LNCaP clone FGC (cell line): ENCODE results near the gene LRRTM4.

Source experiments
- DNase-seq: peaks from one replicate; pipeline ENCODE4 v3.0.0-alpha.2; 2011; ENCODE audit warnings: low read depth
- H3K4me3 ChIP-seq: 2 replicates; pipeline ENCODE4 v1.5.1; 2011; ENCODE audit warnings: mild to moderate bottlenecking, low read depth, low read length, control low read depth
- CTCF ChIP-seq: IDR thresholded peaks from 2 replicates; pipeline ENCODE4 v1.5.1; 2012; ENCODE audit warnings: mild to moderate bottlenecking; ENCODE audit not compliant: control insufficient read depth, insufficient read depth; ENCODE audit errors: extremely low read depth

The LRRTM4 gene

DNA sequence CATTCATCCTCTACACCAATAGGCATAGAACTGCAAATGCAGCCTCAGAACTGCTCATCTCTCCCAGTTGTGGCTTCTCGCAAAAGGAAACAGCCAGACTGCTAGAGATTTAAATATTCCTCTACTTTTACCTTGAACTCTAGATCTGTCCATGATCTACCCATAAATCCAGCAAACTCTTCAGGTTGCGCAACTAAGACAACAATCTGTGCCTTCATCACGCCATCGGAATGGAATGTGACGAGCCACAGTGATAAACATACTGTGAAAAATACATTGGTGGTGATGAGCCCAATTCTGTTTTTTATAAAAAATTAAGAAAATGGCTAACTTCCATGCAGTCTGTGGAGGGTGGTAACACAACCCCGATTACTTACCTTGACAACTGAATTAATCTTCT lies 626.7 kb downstream of the LRRTM4 start:
- H3K4me3 ChIP-seq, result no peak overlapping the region
- DNase-seq, result no peak
- no peak for TF ChIP-seq CTCF

DNA sequence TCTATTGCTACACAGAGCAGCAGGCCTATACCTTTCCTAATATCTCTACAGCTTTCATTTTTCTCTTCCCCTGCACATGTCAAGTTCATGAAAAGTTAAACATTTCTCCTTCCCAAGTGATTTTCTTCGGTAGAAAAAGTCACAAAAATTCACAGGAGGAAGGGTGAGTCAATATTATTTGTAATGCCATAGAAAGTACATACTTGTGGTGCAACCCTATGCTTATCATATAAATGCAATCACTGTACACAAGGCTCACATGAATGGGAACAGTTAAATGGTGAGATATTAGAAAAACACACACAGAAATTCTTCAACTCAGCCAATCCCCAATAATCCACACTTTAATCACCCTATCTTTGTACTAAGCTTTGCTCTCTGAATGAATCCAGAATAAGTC lies 651.6 kb downstream of the LRRTM4 start:
- H3K4me3 ChIP-seq, result no peak overlapping the region
- TF ChIP-seq CTCF, result no peak
- no peak for DNase-seq

GRCh38 chr2:76870011-76870410 lies 652.2 kb downstream of the LRRTM4 start:
- TF ChIP-seq CTCF, result no peak
- no peak overlapping the region for H3K4me3 ChIP-seq
- no peak for DNase-seq

DNA sequence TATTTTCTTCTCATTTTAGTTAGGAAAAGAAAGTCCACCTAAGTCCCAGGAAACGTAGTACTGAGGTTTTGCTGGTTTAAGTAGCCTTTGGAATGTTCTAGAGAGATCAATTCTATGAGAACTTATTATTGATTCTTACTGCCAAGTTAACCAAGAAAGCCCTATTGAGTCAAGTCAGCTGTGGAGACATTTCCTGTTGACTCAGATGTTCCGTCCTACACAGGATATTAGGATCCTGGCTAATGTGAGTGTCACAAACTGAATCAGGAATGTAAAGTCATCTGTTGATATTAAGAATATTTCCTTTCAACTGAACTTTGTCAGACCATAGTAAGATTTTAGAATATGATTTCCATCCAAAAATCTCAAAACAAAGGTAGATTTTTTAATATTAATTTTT lies 654.3 kb downstream of the LRRTM4 start:
- no peak for TF ChIP-seq CTCF
- H3K4me3 ChIP-seq, result no peak overlapping the region
- no peak for DNase-seq

DNA sequence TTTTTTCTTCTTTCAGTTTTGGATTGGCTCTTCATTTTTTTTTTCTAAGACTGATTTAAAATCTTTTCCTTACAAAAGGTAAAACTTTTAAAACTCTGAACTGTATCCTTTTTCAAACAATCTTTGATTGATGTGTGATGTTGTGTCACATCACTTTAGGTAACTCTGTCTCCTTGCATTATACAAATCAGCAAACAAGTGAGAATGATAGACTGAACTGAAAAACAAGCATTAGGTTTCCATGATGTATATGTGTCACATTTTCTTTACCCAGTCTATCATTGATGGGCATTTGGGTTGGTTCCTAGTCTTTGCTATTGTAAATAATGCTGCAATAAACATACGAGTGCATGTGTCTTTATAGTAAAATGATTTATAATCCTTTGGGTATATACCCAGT lies 655.7 kb downstream of the LRRTM4 start:
- no peak overlapping the region for H3K4me3 ChIP-seq
- no peak for DNase-seq
- TF ChIP-seq CTCF, result no peak

DNA sequence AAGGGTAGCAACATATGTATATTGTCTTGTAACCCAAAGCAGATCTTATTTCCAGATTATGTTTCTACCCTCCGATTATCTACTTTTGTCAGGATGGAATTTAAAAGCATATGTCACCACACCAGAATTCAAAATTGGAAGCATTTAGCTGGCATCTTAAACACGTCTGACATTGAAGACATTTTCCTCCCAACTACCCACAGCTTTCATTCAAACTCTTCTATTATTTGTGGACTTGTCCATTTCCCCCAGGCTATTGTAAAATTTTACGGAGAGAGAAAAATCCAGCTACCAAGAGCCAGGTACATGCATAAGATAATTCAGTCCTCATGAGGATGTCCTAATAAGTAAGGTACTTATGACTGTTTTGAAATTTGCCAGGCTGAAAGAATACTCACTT lies 659.3 kb downstream of the LRRTM4 start:
- TF ChIP-seq CTCF, result no peak
- no peak overlapping the region for H3K4me3 ChIP-seq
- no peak for DNase-seq

GRCh38 chr2:76861708-76862107 lies 660.5 kb downstream of the LRRTM4 start:
- TF ChIP-seq CTCF, result no peak
- H3K4me3 ChIP-seq, result no peak overlapping the region
- no peak for DNase-seq
